SU-DHL-6 (cell line): ENCODE data around the gene IQCM.

Source experiments
- H2AFZ ChIP-seq: fragments of 200-600 bp; sonication (generic); 2 replicates; pipeline ENCODE4 v1.6.1; 2014; ENCODE audit warnings: low read depth, mild to moderate bottlenecking, moderate library complexity, mixed read lengths, antibody characterized with exemption, low read length; ENCODE audit not compliant: severe bottlenecking
- H3F3A ChIP-seq: fragments of 200-600 bp; shearing (Covaris generic); 2 replicates; pipeline ENCODE4 v1.6.0; 2016; ENCODE audit warnings: antibody characterized with exemption, mild to moderate bottlenecking; ENCODE audit not compliant: insufficient read depth
- H3K27ac ChIP-seq: fragments of 200-600 bp; sonication (generic); 2 replicates; pipeline ENCODE4 v1.5.1; 2016; ENCODE audit warnings: low read depth, mild to moderate bottlenecking, low read length, moderate library complexity, mixed read lengths
- H3K27me3 ChIP-seq: fragments of 200-600 bp; sonication (generic), shearing (Covaris generic); 2 replicates; pipeline ENCODE4 v1.6.0; 2014; ENCODE audit warnings: mild to moderate bottlenecking, low read length
- H3K36me3 ChIP-seq: fragments of 200-600 bp; sonication (generic); 2 replicates; pipeline ENCODE4 v1.6.1; 2014; ENCODE audit warnings: mild to moderate bottlenecking, low read length, mixed read lengths
- H3K4me2 ChIP-seq: fragments of 300-600, 200-600 bp; shearing (Covaris generic), sonication (generic); 2 replicates; pipeline ENCODE4 v1.6.0; 2014; ENCODE audit warnings: low read length, low read depth, mild to moderate bottlenecking; ENCODE audit not compliant: poor library complexity, severe bottlenecking
- H3K4me3 ChIP-seq: fragments of 200-600 bp; sonication (generic); 2 replicates; pipeline ENCODE4 v1.5.1; 2014; ENCODE audit warnings: antibody characterized with exemption, low read length, mild to moderate bottlenecking, mixed read lengths; ENCODE audit not compliant: insufficient read depth, poor library complexity, severe bottlenecking
- H3K79me2 ChIP-seq: fragments of 200-600 bp; sonication (generic); 2 replicates; pipeline ENCODE4 v1.6.1; 2014; ENCODE audit warnings: mild to moderate bottlenecking, low read length, moderate library complexity; ENCODE audit not compliant: insufficient read depth
- H3K9ac ChIP-seq: fragments of 200-600 bp; sonication (generic); 2 replicates; pipeline ENCODE4 v1.7.0; 2014; ENCODE audit warnings: mild to moderate bottlenecking, low read length
- H3K9me2 ChIP-seq: fragments of 200-600 bp; sonication (generic); replicated peaks from 2 replicates; pipeline ENCODE4 v1.6.1; 2014; ENCODE audit warnings: low read length; ENCODE audit not compliant: insufficient read depth
- H3K9me3 ChIP-seq: fragments of 200-600 bp; sonication (generic); 2 replicates; pipeline ENCODE4 v1.6.1; 2014; ENCODE audit warnings: low read length, mixed read lengths; ENCODE audit not compliant: insufficient read depth
- H4K20me1 ChIP-seq: fragments of 200-600 bp; sonication (generic); 2 replicates; pipeline ENCODE4 v1.6.1; 2014; ENCODE audit warnings: low read depth, mild to moderate bottlenecking, antibody characterized with exemption, low read length, moderate library complexity, mixed read lengths
- CTCF ChIP-seq: fragments of 200-600 bp; sonication (generic); IDR thresholded peaks from one replicate; pipeline ENCODE4 v1.5.1; 2017; ENCODE audit warnings: antibody characterized with exemption, mild to moderate bottlenecking, low read length, moderate library complexity; ENCODE audit not compliant: insufficient read depth, poor library complexity, severe bottlenecking
- EZH2phosphoT487 ChIP-seq: fragments of 200-600 bp; sonication (generic), shearing (Covaris generic); conservative IDR thresholded peaks from 2 replicates; pipeline ENCODE4 v1.6.1; 2018; ENCODE audit warnings: mild to moderate bottlenecking, antibody characterized with exemption, low read length, moderate library complexity, mixed read lengths

The IQCM gene

GRCh38 chr4:149521611-149522425, 293.8 kb downstream of the IQCM start:
- no peaks in the 10 kb centered on the region for H3F3A ChIP-seq
- TF ChIP-seq CTCF (no peak), EZH2phosphoT487 (no peak)

GRCh38 chr4:149518471-149518870, 297.2 kb downstream of the IQCM start:
- H2AFZ ChIP-seq, result no peak overlapping the region

More at GRCh38 chr4:149521611-149522425, 293.8 kb downstream of the IQCM start:
- no peak overlapping the region for H3K4me2 ChIP-seq
- no peaks in the 10 kb centered on the region for H3K9me2 ChIP-seq
- no peaks in the 10 kb centered on the region for H3K9me3 ChIP-seq
- H4K20me1 ChIP-seq, result no peaks in the 10 kb centered on the region
- H3K4me3 ChIP-seq, result no peak overlapping the region
- H3K27ac ChIP-seq, result no peak overlapping the region
- no peaks in the 10 kb centered on the region for H3K79me2 ChIP-seq
- no peak overlapping the region for H2AFZ ChIP-seq
- no peak overlapping the region for H3K9ac ChIP-seq
- no peaks in the 10 kb centered on the region for H3K36me3 ChIP-seq
- H3K27me3 ChIP-seq, result no peaks in the 10 kb centered on the region

GRCh38 chr4:149513081-149513480, 302.6 kb downstream of the IQCM start:
- Histone ChIP-seq H4K20me1 (no peaks in the 10 kb centered on the region), H3K9me2 (no peaks in the 10 kb centered on the region), H3F3A (no peaks in the 10 kb centered on the region), H3K79me2 (no peaks in the 10 kb centered on the region), H3K9ac (no peak overlapping the region), H3K9me3 (no peaks in the 10 kb centered on the region), H3K36me3 (no peaks in the 10 kb centered on the region), H3K4me3 (no peak overlapping the region), H3K27me3 (no peaks in the 10 kb centered on the region), H3K4me2 (no peak overlapping the region), H2AFZ (no peak overlapping the region), H3K27ac (no peak overlapping the region)
- TF ChIP-seq EZH2phosphoT487 (no peak), CTCF (no peak)

More at GRCh38 chr4:149518471-149518870, 297.2 kb downstream of the IQCM start:
- Histone ChIP-seq H3K36me3 (no peaks in the 10 kb centered on the region), H3K27ac (no peak overlapping the region), H3K79me2 (no peaks in the 10 kb centered on the region), H3K9me2 (no peaks in the 10 kb centered on the region), H4K20me1 (no peaks in the 10 kb centered on the region), H3K4me3 (no peak overlapping the region), H3K27me3 (no peaks in the 10 kb centered on the region), H3F3A (no peaks in the 10 kb centered on the region), H3K9ac (no peak overlapping the region), H3K9me3 (no peaks in the 10 kb centered on the region), H3K4me2 (no peak overlapping the region)
- TF ChIP-seq EZH2phosphoT487 (no peak), CTCF (no peak)
